GM12878 (cell line): Measurements from ENCODE around the gene TNPO2. TPM values are rescaled to one million over a fixed set of nuclear protein-coding genes. Genes with fewer than 3 reads are reported as not detected.

Experiments
- ATAC-seq: fragments of 200-7000 bp; cut with Tn5 transposase; 3 replicates; pipeline ENCODE4 v1.9.1; 2020; ENCODE audit warnings: mild to moderate bottlenecking, moderate library complexity
- BruUV-seq: library from RNA; stranded (reverse); fragments of 400-500 nt; replicated peaks from 2 replicates; lab custom pipeline; 2021; lab: Mats Ljungman, UMichigan
- CTCF ChIA-PET: fragments of 300-600 bp; sonication (Branson Sonifier 250); formaldehyde crosslinking; extraction: SDS; loops from one replicate; lab custom pipeline; 2021; ENCODE audit warnings: inconsistent platforms; lab: Yijun Ruan, JAX
- POLR2A ChIA-PET: fragments of 350-600 bp; formaldehyde crosslinking; extraction: SDS; loops from one replicate; lab custom pipeline; 2021; ENCODE audit warnings: inconsistent platforms; lab: Charles Lee
- RAD21 ChIA-PET: fragments of 300-600 bp; sonication (Branson Sonifier 250); formaldehyde crosslinking; loops from one replicate; lab custom pipeline; 2023; ENCODE audit warnings: antibody characterized with exemption; ENCODE audit not compliant: unreplicated experiment; lab: Charles Lee
- SMC1A ChIA-PET: fragments of 300-600 bp; sonication (Branson Sonifier 250); formaldehyde crosslinking; loops from one replicate; lab custom pipeline; 2023; ENCODE audit not compliant: unreplicated experiment, uncharacterized antibody; lab: Charles Lee
- DNase-seq: peaks from one replicate; pipeline ENCODE4 v3.0.0-alpha.2; 2011; ENCODE audit warnings: low read depth, low spot score
- FAIRE-seq: peaks from 3 replicates; lab custom pipeline; 2011; peaks lifted over from hg19 to GRCh38; lab: Jason Lieb, UNC
- H2AFZ ChIP-seq: 2 replicates; pipeline ENCODE4 v1.6.0; 2011; ENCODE audit warnings: low read depth, low read length, control low read depth; ENCODE audit not compliant: control insufficient read depth
- H3K27ac ChIP-seq: 2 replicates; pipeline ENCODE4 v1.5.1; 2011; ENCODE audit warnings: control low read depth; ENCODE audit not compliant: control insufficient read depth, insufficient read depth
- H3K27me3 ChIP-seq, 2 experiments: replicated peaks in 1 of 2; 2 replicates each; pipeline versions ENCODE4 v1.6.0 to v1.6.1; 2011; ENCODE audit warnings: low read length in 1 of 2; ENCODE audit not compliant: control insufficient read depth in 2 of 2, insufficient read depth in 2 of 2
- H3K36me3 ChIP-seq, 2 experiments: 2 replicates each; pipeline ENCODE4 v1.5.1; 2011; ENCODE audit warnings: low read length in 1 of 2; ENCODE audit not compliant: control insufficient read depth in 2 of 2, insufficient read depth in 2 of 2
- H3K4me1 ChIP-seq: 2 replicates; pipeline ENCODE4 v1.6.1; 2011; ENCODE audit warnings: mild to moderate bottlenecking, low read length, moderate library complexity, mixed read lengths; ENCODE audit not compliant: control insufficient read depth, insufficient read depth
- H3K4me2 ChIP-seq: 2 replicates; pipeline ENCODE4 v1.6.0; 2011; ENCODE audit warnings: control low read depth; ENCODE audit not compliant: control insufficient read depth, insufficient read depth
- H3K4me3 ChIP-seq: fragments of 200-600 bp; sonication (generic); 2 replicates; pipeline ENCODE4 v1.5.1; 2016
- H3K79me2 ChIP-seq: 2 replicates; pipeline ENCODE4 v1.6.0; 2011; ENCODE audit warnings: low read length; ENCODE audit not compliant: control insufficient read depth, insufficient read depth
- H3K9ac ChIP-seq: 2 replicates; pipeline ENCODE4 v1.8.0; 2011; ENCODE audit warnings: low read length, control low read depth, mixed read lengths; ENCODE audit not compliant: control insufficient read depth, insufficient read depth
- H3K9me3 ChIP-seq: replicated peaks from 3 replicates; pipeline ENCODE4 v1.5.1; 2011; ENCODE audit warnings: mild to moderate bottlenecking, low read length; ENCODE audit not compliant: control insufficient read depth, insufficient read depth
- H4K20me1 ChIP-seq: 2 replicates; pipeline ENCODE4 v1.6.0; 2011; ENCODE audit not compliant: control insufficient read depth, insufficient read depth
- CHD2 ChIP-seq: IDR thresholded peaks from 2 replicates; pipeline ENCODE4 v1.6.1; 2011; ENCODE audit warnings: low read depth, low read length, improper control_type of control experiment, borderline replicate concordance
- CREB1 ChIP-seq: IDR thresholded peaks from 2 replicates; pipeline ENCODE4 v1.6.1; 2012; ENCODE audit warnings: low read depth, mild to moderate bottlenecking, inconsistent platforms
- CREM ChIP-seq: IDR thresholded peaks from 2 replicates; pipeline ENCODE4 v1.6.1; 2014; ENCODE audit warnings: antibody characterized with exemption, low read depth
- FOS ChIP-seq: IDR thresholded peaks from 3 replicates; pipeline ENCODE4 v1.6.1; 2011; ENCODE audit warnings: borderline replicate concordance; ENCODE audit not compliant: insufficient read length; ENCODE audit errors: extremely low read depth
- GATAD2B ChIP-seq: fragments of 450-650 bp; conservative IDR thresholded peaks from 2 replicates; pipeline ENCODE4 v1.6.1; 2017; ENCODE audit warnings: low read depth, mild to moderate bottlenecking, moderate library complexity
- HDAC6 ChIP-seq: fragments of 200-600 bp; sonication (generic); IDR thresholded peaks from one replicate; pipeline ENCODE4 v1.8.0; 2017; ENCODE audit warnings: antibody characterized with exemption; ENCODE audit not compliant: unreplicated experiment
- IKZF1 ChIP-seq: fragments of 450-650 bp; conservative IDR thresholded peaks from 2 replicates; pipeline ENCODE4 v1.6.1; 2017; ENCODE audit warnings: antibody characterized with exemption, mild to moderate bottlenecking
- IKZF2 ChIP-seq, 2 experiments: fragments of 450-650 bp; IDR thresholded peaks; 2 replicates each; pipeline ENCODE4 v1.6.1; 2017; ENCODE audit warnings: mild to moderate bottlenecking in 2 of 2, moderate library complexity in 2 of 2
- IRF5 ChIP-seq: fragments of 450-650 bp; IDR thresholded peaks from 2 replicates; pipeline ENCODE4 v1.6.1; 2017; ENCODE audit warnings: borderline replicate concordance
- LARP7 ChIP-seq: fragments of 450-650 bp; IDR thresholded peaks from 2 replicates; pipeline ENCODE4 v1.6.1; 2017; ENCODE audit warnings: mild to moderate bottlenecking
- NR2F1 ChIP-seq: fragments of 450-650 bp; conservative IDR thresholded peaks from 2 replicates; pipeline ENCODE4 v1.6.1; 2017; ENCODE audit warnings: mild to moderate bottlenecking
- NRF1 ChIP-seq: conservative IDR thresholded peaks from 2 replicates; pipeline ENCODE4 v1.6.1; 2011; ENCODE audit warnings: mild to moderate bottlenecking, low read depth, low read length, improper control_type of control experiment
- PAX5 ChIP-seq: IDR thresholded peaks from 2 replicates; pipeline ENCODE4 v1.6.1; 2011; ENCODE audit warnings: low read depth, low read length, borderline replicate concordance
- POLR2AphosphoS5 ChIP-seq: IDR thresholded peaks from 2 replicates; pipeline ENCODE4 v1.6.1; 2011; ENCODE audit warnings: mild to moderate bottlenecking, low read length, inconsistent platforms
- RFX5 ChIP-seq: IDR thresholded peaks from 2 replicates; pipeline ENCODE4 v1.6.1; 2011; ENCODE audit warnings: low read depth, low read length, improper control_type of control experiment
- SIX5 ChIP-seq: IDR thresholded peaks from 2 replicates; pipeline ENCODE4 v1.6.1; 2011; ENCODE audit warnings: mild to moderate bottlenecking, low read depth, low read length, moderate library complexity; ENCODE audit not compliant: severe bottlenecking
- TCF7 ChIP-seq: IDR thresholded peaks from 2 replicates; pipeline ENCODE4 v1.6.1; 2014; ENCODE audit warnings: antibody characterized with exemption, borderline replicate concordance
- ZNF274 ChIP-seq: IDR thresholded peaks from one replicate; pipeline ENCODE4 v1.8.0; 2011; ENCODE audit not compliant: insufficient read length, insufficient read depth
- ZNF622 ChIP-seq: fragments of 450-650 bp; IDR thresholded peaks from 2 replicates; pipeline ENCODE4 v1.6.1; 2017; ENCODE audit warnings: mild to moderate bottlenecking, inconsistent platforms
- WGBS: methylation state at CpG from one replicate; pipeline ENCODE4 v1.1.6; 2016; ENCODE audit warnings: low lambda C conversion rate; ENCODE audit not compliant: insufficient replicate concordance, insufficient coverage; ENCODE audit errors: missing lambda C conversion rate; 5-methylcytosine and 5-hydroxymethylcytosine counted together
- in situ Hi-C: fragments of 300-500 bp; cut with MboI; formaldehyde crosslinking; loops from 9 replicates; pipeline ENCODE4 v1.14.3; 2018; ENCODE audit warnings: mixed read lengths
- intact Hi-C: fragments of 100-400 bp; cut with micrococcal nuclease; formaldehyde crosslinking; loops from one replicate; pipeline ENCODE4 v1.14.2; 2022; ENCODE audit not compliant: unreplicated experiment
- polyA plus RNA-seq, 11 experiments: library from polyadenylated mRNA; depleted of rRNA in 4 of 11; unstranded in 6 of 11; stranded (reverse) in 5 of 11; fragments of >200 nt; fragmentation: Nextera tagmentation in 4 of 11; fragmentation: Illumina TruSeq in 1 of 11; extraction: Ambion mirVana in 4 of 11; extraction: Trizol in 1 of 11; gene quantifications; 1 replicate in 1 of 11; 2 replicates in 10 of 11; pipeline versions ENCODE4 v1.2.1 to v1.2.3, GENCODE V29; 2011 to 2016; ENCODE audit warnings: inconsistent platforms in 2 of 11, missing spikeins in 2 of 11, low read depth in 1 of 11
- total RNA-seq, 4 experiments: library from RNA; depleted of rRNA in 3 of 4; stranded (reverse); fragments of >200 nt in 3 of 4; fragmentation: Illumina TruSeq in 1 of 4; extraction: Trizol in 1 of 4; gene quantifications; 2 replicates each; pipeline versions ENCODE4 v1.2.1 to v1.2.3, GENCODE V29; 2013 to 2021
- TF ChIP-seq, protein P1 (sequence below): fragments of 450-650 bp; IDR thresholded peaks from 2 replicates; pipeline ENCODE4 v1.6.1; 2016; ENCODE audit warnings: mild to moderate bottlenecking, moderate library complexity, borderline replicate concordance

TNPO2 gene
- total and polyA plus RNA-seq, 10 of the 15 experiments (the other 5 are each of a cell fraction or from before 2014, with no cell fraction given) = 5.5 to 99.7 (median 29.6) TPM

GRCh38 chr19:12665671-12666264 is 58.0 kb downstream of the TNPO2 start (continued):
- TF ChIP-seq IRF5 (no peak), LARP7 (no peak), ZNF622 (no peak), CREB1 (peak; percentile 52; the same call in 1 of the 2 replicates), TCF7 (no peak), ZNF274 (no peak), POLR2AphosphoS5 (no peak; the same call in 1 of the 2 replicates)

GRCh38 chr19:12665281-12665573 is 58.5 kb downstream of the TNPO2 start:
- BruUV-seq = no TSS peak
- Histone ChIP-seq H3K4me2 (peak overlapping the region; percentile 99), H3K4me1 (peaks cover 24% of the 10 kb centered on the region), H3K4me3 (peak overlapping the region; percentile 91), H3K9me3 (no peaks in the 10 kb centered on the region), H3K36me3 (peaks cover 18 to 23% of the 10 kb centered on the region in 2 experiments), H3K9ac (peak overlapping the region; percentile 81), H3K27me3 (no peaks in the 10 kb centered on the region), H3K79me2 (peaks cover 46% of the 10 kb centered on the region), H4K20me1 (no peaks in the 10 kb centered on the region), H2AFZ (peak overlapping the region; percentile 56), H3K27ac (peak overlapping the region; percentile 92)
- ChIA-PET POLR2A (interaction anchor here (0.5 to 2.3 kb wide), 5 partner anchors 17 to 133 kb away, joined by 3 to 15 read pairs (median 4); partner anchors contain the start of genes DHPS, TNPO2, ZNF490 and ZNF791), SMC1A (interaction anchor here (1.1 to 2.4 kb wide), 3 partner anchors 12 to 55 kb away, joined by 3 to 10 read pairs (median 8); partner anchors contain the start of genes ZNF490 and ZNF791), RAD21 (interaction anchor here (1.0 to 1.8 kb wide), 3 partner anchors 53 to 741 kb away, joined by 3 to 4 read pairs (median 4); partner anchors contain the start of gene GET3), CTCF (interaction anchor here (1.0 to 3.6 kb wide), 4 partner anchors 12 to 106 kb away, joined by 3 to 13 read pairs (median 8); no protein-coding TSS in a partner anchor)
- intact Hi-C loops (loop anchor here (2.0 kb wide), 1 partner anchor 52 kb away; no protein-coding TSS in a partner anchor), in situ Hi-C loops (no loop called here)
- ATAC-seq (peak; percentile 73), FAIRE-seq (peak; percentile 95), DNase-seq (peak; percentile 61)
- WGBS = under 1% methylated on average over 10 of the region's 10 CpGs
- TF ChIP-seq SIX5 (no peak), CHD2 (0 out of 2 replicates have a peak, but pooled peaks have one; percentile 14), IKZF2 (IDR thresholded peaks at IDR 0.05) (peak in 1 of 2 experiments; percentile 13; a peak in 2 of 4 replicates), POLR2AphosphoS5 (peak; percentile 84), CREM (no peak), NRF1 (no peak), PAX5 (peak; percentile 22; the same call in 1 of the 2 replicates), GATAD2B (no peak), HDAC6 (no peak), NR2F1 (peak; percentile 80), FOS (no peak), IKZF1 (peak; percentile 75), RFX5 (no peak)
- TF ChIP-seq, protein P1, sequence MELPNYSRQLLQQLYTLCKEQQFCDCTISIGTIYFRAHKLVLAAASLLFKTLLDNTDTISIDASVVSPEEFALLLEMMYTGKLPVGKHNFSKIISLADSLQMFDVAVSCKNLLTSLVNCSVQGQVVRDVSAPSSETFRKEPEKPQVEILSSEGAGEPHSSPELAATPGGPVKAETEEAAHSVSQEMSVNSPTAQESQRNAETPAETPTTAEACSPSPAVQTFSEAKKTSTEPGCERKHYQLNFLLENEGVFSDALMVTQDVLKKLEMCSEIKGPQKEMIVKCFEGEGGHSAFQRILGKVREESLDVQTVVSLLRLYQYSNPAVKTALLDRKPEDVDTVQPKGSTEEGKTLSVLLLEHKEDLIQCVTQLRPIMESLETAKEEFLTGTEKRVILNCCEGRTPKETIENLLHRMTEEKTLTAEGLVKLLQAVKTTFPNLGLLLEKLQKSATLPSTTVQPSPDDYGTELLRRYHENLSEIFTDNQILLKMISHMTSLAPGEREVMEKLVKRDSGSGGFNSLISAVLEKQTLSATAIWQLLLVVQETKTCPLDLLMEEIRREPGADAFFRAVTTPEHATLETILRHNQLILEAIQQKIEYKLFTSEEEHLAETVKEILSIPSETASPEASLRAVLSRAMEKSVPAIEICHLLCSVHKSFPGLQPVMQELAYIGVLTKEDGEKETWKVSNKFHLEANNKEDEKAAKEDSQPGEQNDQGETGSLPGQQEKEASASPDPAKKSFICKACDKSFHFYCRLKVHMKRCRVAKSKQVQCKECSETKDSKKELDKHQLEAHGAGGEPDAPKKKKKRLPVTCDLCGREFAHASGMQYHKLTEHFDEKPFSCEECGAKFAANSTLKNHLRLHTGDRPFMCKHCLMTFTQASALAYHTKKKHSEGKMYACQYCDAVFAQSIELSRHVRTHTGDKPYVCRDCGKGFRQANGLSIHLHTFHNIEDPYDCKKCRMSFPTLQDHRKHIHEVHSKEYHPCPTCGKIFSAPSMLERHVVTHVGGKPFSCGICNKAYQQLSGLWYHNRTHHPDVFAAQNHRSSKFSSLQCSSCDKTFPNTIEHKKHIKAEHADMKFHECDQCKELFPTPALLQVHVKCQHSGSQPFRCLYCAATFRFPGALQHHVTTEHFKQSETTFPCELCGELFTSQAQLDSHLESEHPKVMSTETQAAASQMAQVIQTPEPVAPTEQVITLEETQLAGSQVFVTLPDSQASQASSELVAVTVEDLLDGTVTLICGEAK = peak; percentile 76; the same call in 1 of the 2 replicates
